OCI-LY3 (cell line): ENCODE data around the gene ARHGEF25.

Source experiments
- H2AFZ ChIP-seq: fragments of 200-600, 300-600 bp; shearing (Covaris generic); 2 replicates; pipeline ENCODE4 v1.6.0; 2014; ENCODE audit warnings: antibody characterized with exemption, low read depth, low read length
- H3K27ac ChIP-seq: fragments of 200-600, 300-600 bp; sonication (generic); 2 replicates; pipeline ENCODE4 v1.5.1; 2014; ENCODE audit warnings: mild to moderate bottlenecking, low read length, moderate library complexity, mixed read lengths
- H3K27me3 ChIP-seq: fragments of 200-600, 300-600 bp; sonication (generic); 2 replicates; pipeline ENCODE4 v1.6.1; 2014; ENCODE audit warnings: low read depth, low read length, mixed read lengths
- H3K36me3 ChIP-seq: fragments of 200-600, 300-600 bp; sonication (generic); replicated peaks from 2 replicates; pipeline ENCODE3; 2014; ENCODE audit warnings: low read depth, low read length, mixed read lengths
- H3K4me1 ChIP-seq: fragments of 300-600, 200-600 bp; sonication (generic); 2 replicates; pipeline ENCODE4 v1.6.1; 2014; ENCODE audit warnings: low read length, mixed read lengths
- H3K4me2 ChIP-seq: fragments of 200-600, 300-600 bp; sonication (generic); 2 replicates; pipeline ENCODE4 v1.6.1; 2014; ENCODE audit warnings: low read length, mixed read lengths
- H3K4me3 ChIP-seq: fragments of 300-600, 200-600 bp; sonication (generic); 2 replicates; pipeline ENCODE4 v1.5.1; 2014; ENCODE audit warnings: antibody characterized with exemption, mild to moderate bottlenecking, low read length, moderate library complexity
- H3K79me2 ChIP-seq: fragments of 300-600, 200-600 bp; shearing (Covaris generic); 2 replicates; pipeline ENCODE4 v1.6.1; 2014; ENCODE audit warnings: mild to moderate bottlenecking, low read length, mixed read lengths
- H3K9ac ChIP-seq: fragments of 300-600, 200-600 bp; shearing (Covaris generic); 2 replicates; pipeline ENCODE4 v1.6.0; 2014; ENCODE audit warnings: mild to moderate bottlenecking, low read length, moderate library complexity
- H3K9me3 ChIP-seq: fragments of 200-600, 300-600 bp; shearing (Covaris generic); 2 replicates; pipeline ENCODE4 v1.6.1; 2014; ENCODE audit warnings: low read length, mixed read lengths; ENCODE audit not compliant: insufficient read depth
- H4K20me1 ChIP-seq: fragments of 200-600, 300-600 bp; sonication (generic); 2 replicates; pipeline ENCODE4 v1.6.1; 2016; ENCODE audit warnings: low read length, mixed read lengths; ENCODE audit not compliant: insufficient read depth
- EZH2phosphoT487 ChIP-seq: fragments of 200-600 bp; shearing (Covaris generic); IDR thresholded peaks from 2 replicates; pipeline ENCODE4 v1.6.1; 2018; ENCODE audit warnings: antibody characterized with exemption, mixed run types, low read depth
- TF ChIP-seq, protein P1 (sequence below): fragments of 200-600, 300-600 bp; sonication (generic); IDR thresholded peaks from 2 replicates; pipeline ENCODE4 v1.5.1; 2014; ENCODE audit warnings: antibody characterized with exemption, low read length, low read depth

Gene ARHGEF25

GRCh38 chr12:57614178-57614947, 3.1 kb downstream of the ARHGEF25 start:
- no peaks in the 10 kb centered on the region for H3K79me2 ChIP-seq
- no peak overlapping the region for H2AFZ ChIP-seq
- no peak for TF ChIP-seq EZH2phosphoT487
- TF ChIP-seq, protein P1, sequence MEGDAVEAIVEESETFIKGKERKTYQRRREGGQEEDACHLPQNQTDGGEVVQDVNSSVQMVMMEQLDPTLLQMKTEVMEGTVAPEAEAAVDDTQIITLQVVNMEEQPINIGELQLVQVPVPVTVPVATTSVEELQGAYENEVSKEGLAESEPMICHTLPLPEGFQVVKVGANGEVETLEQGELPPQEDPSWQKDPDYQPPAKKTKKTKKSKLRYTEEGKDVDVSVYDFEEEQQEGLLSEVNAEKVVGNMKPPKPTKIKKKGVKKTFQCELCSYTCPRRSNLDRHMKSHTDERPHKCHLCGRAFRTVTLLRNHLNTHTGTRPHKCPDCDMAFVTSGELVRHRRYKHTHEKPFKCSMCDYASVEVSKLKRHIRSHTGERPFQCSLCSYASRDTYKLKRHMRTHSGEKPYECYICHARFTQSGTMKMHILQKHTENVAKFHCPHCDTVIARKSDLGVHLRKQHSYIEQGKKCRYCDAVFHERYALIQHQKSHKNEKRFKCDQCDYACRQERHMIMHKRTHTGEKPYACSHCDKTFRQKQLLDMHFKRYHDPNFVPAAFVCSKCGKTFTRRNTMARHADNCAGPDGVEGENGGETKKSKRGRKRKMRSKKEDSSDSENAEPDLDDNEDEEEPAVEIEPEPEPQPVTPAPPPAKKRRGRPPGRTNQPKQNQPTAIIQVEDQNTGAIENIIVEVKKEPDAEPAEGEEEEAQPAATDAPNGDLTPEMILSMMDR = no peak
- peaks cover 4% of the 10 kb centered on the region for H3K36me3 ChIP-seq
- no peaks in the 10 kb centered on the region for H3K9me3 ChIP-seq
- H3K27ac ChIP-seq = peak overlapping the region; percentile 30; the same call in 1 of the 2 replicates
- H3K4me3 ChIP-seq = peak overlapping the region; percentile 26
- H4K20me1 ChIP-seq = no peaks in the 10 kb centered on the region
- H3K4me2 ChIP-seq = peak overlapping the region; percentile 56
- no peak overlapping the region for H3K9ac ChIP-seq
- H3K27me3 ChIP-seq = no peaks in the 10 kb centered on the region
- H3K4me1 ChIP-seq = peaks cover 28% of the 10 kb centered on the region

DNA sequence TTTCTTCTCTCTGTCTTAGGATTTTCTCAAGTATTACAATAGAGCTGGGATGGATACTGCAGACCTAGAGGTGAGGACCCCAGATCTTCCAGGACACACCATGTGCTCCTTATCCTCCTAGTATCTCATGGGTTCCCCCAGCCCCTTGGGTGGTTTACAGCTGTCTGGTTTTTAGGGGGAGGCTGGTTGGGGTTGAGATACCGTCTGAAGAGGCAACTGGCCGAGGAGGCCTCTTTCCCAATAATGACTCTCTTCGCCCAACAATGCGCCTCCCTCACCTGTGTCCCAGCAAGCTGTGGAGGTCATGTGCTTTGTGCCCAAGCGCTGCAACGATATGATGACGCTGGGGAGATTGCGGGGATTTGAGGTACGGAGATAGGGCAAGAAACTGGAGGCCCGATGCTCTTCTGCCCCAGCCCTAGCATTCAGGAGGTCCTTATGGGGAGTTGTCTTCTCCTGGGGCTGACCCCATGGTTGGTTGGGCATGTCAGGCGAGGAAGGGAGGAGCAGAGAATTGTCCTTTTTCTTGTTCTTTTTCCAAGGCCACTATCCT, 3.8 kb downstream of the ARHGEF25 start:
- H3K27me3 ChIP-seq = no peaks in the 10 kb centered on the region
- peaks cover 4% of the 10 kb centered on the region for H3K36me3 ChIP-seq
- H3K79me2 ChIP-seq = no peaks in the 10 kb centered on the region
- no peak overlapping the region for H3K9ac ChIP-seq
- H2AFZ ChIP-seq = no peak overlapping the region
- peaks cover 28% of the 10 kb centered on the region for H3K4me1 ChIP-seq
- no peak overlapping the region for H3K27ac ChIP-seq
- H3K9me3 ChIP-seq = no peaks in the 10 kb centered on the region
- H3K4me3 ChIP-seq = no peak overlapping the region
- H3K4me2 ChIP-seq = peak overlapping the region; percentile 56; the same call in 1 of the 2 replicates
- TF ChIP-seq, protein P1 = no peak
- TF ChIP-seq EZH2phosphoT487 = no peak
- H4K20me1 ChIP-seq = no peaks in the 10 kb centered on the region

- H3K4me3 ChIP-seq = no peak overlapping the region
- H3K9ac ChIP-seq = no peak overlapping the region
- no peaks in the 10 kb centered on the region for H3K79me2 ChIP-seq
- H2AFZ ChIP-seq = no peak overlapping the region
- peaks cover 27% of the 10 kb centered on the region for H3K4me1 ChIP-seq
- H3K36me3 ChIP-seq = peaks cover 4% of the 10 kb centered on the region
- TF ChIP-seq EZH2phosphoT487 = no peak
- TF ChIP-seq, protein P1 = no peak
- no peak overlapping the region for H3K27ac ChIP-seq
- no peak overlapping the region for H3K4me2 ChIP-seq
- no peaks in the 10 kb centered on the region for H3K27me3 ChIP-seq
- no peaks in the 10 kb centered on the region for H3K9me3 ChIP-seq
- H4K20me1 ChIP-seq = no peaks in the 10 kb centered on the region
Measured at GRCh38 chr12:57615637-57616036, 4.4 kb downstream of the ARHGEF25 start.

DNA sequence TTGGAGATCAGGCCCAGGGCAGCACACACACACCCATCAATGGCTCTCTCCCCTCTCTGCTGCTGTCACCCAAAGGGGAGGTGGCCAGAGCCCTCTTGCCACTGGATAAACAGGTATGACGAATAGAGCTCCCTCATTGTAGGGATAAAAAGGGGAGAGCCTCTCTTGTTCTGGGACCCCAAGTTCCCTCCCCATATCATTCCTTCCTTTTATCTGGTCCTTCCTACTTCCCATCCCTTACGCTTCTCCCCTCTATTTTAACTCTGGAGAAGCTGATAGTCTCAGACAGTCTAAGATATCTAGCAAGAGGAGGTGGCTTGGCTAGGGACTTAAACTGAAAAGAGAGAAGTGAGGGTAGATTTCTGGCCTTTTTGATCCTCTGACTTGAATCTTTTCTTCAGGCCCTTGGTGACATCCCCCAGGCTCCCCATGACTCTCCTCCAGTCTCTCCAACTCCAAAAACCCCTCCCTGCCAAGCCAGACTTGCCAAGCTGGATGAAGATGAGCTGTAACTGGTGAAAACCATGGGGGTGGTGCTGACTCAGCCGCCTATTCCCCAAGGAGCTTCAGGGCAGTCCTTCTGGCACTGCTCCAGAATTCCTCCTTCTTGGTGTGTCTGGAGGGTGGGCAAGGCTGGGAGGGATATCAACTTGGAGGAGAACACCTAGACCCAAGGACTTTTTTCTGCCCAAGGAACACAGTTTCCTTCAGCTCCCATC, 5.3 kb downstream of the ARHGEF25 start:
- Histone ChIP-seq H3K27me3 (no peaks in the 10 kb centered on the region), H3K9me3 (no peaks in the 10 kb centered on the region), H3K9ac (no peak overlapping the region), H3K27ac (no peak overlapping the region), H3K36me3 (peaks cover 4% of the 10 kb centered on the region), H2AFZ (no peak overlapping the region), H4K20me1 (no peaks in the 10 kb centered on the region), H3K79me2 (no peaks in the 10 kb centered on the region), H3K4me2 (no peak overlapping the region), H3K4me1 (peaks cover 22% of the 10 kb centered on the region), H3K4me3 (no peak overlapping the region)
- TF ChIP-seq, protein P1 = no peak
- no peak for TF ChIP-seq EZH2phosphoT487
